ENCODE data around the gene NXPH4.

The NXPH4 gene

GRCh38 chr12:57203791-57204190 is 12.8 kb upstream of the NXPH4 start:
- no peak for DNase-seq (ENCODE audit: low read depth, low spot score)

- DNase-seq (ENCODE audit: low read depth, low spot score) = no peak
Measured at GRCh38 chr12:57204454-57204853, 12.1 kb upstream of the NXPH4 start.

GRCh38 chr12:57205186-57205585 is 11.4 kb upstream of the NXPH4 start:
- DNase-seq (ENCODE audit: low read depth, low spot score) = no peak

- DNase-seq (ENCODE audit: low read depth, low spot score) = no peak
Measured at GRCh38 chr12:57205931-57206330, 10.7 kb upstream of the NXPH4 start.

- DNase-seq (ENCODE audit: low read depth, low spot score) = no peak
Measured at GRCh38 chr12:57207731-57208630, 8.6 kb upstream of the NXPH4 start.

GRCh38 chr12:57208631-57209282 is 7.8 kb upstream of the NXPH4 start:
- DNase-seq (ENCODE audit: low read depth, low spot score) = no peak

- no peak for DNase-seq (ENCODE audit: low read depth, low spot score)
Measured at GRCh38 chr12:57209916-57210315, 6.7 kb upstream of the NXPH4 start.

- DNase-seq (ENCODE audit: low read depth, low spot score) = no peak
Measured at GRCh38 chr12:57210461-57210860, 6.1 kb upstream of the NXPH4 start.

GRCh38 chr12:57210926-57211692 is 5.5 kb upstream of the NXPH4 start:
- DNase-seq (ENCODE audit: low read depth, low spot score) = no peak

- DNase-seq (ENCODE audit: low read depth, low spot score) = no peak
Measured at GRCh38 chr12:57211791-57212700, 4.5 kb upstream of the NXPH4 start.

GRCh38 chr12:57212701-57213057 is 3.9 kb upstream of the NXPH4 start:
- no peak for DNase-seq (ENCODE audit: low read depth, low spot score)

GRCh38 chr12:57213058-57213715 is 3.4 kb upstream of the NXPH4 start:
- DNase-seq (ENCODE audit: low read depth, low spot score) = peak; percentile 67

GRCh38 chr12:57213763-57214397 is 2.7 kb upstream of the NXPH4 start:
- DNase-seq (ENCODE audit: low read depth, low spot score) = no peak

- DNase-seq (ENCODE audit: low read depth, low spot score) = no peak
Measured at GRCh38 chr12:57214398-57214781, 2.2 kb upstream of the NXPH4 start.

GRCh38 chr12:57215065-57215464 is 1.5 kb upstream of the NXPH4 start:
- DNase-seq (ENCODE audit: low read depth, low spot score) = no peak

GRCh38 chr12:57215668-57216013 is 953 bp upstream of the NXPH4 start:
- no peak for DNase-seq (ENCODE audit: low read depth, low spot score)

GRCh38 chr12:57216921-57217879 is 606 bp downstream of the NXPH4 start:
- DNase-seq (ENCODE audit: low read depth, low spot score) = no peak

GRCh38 chr12:57218030-57218853 is 1.6 kb downstream of the NXPH4 start:
- no peak for DNase-seq (ENCODE audit: low read depth, low spot score)

Data from smooth muscle cell of the brain vasculature (primary cell).